Measurements from ENCODE around the gene TAS2R10. TPM values are rescaled to one million over a fixed set of nuclear protein-coding genes. Genes with fewer than 3 reads are reported as not detected.

The TAS2R10 gene
- total RNA-seq, 1 donor from 2014 or later: 1.7 TPM

- TF ChIP-seq, protein P1, sequence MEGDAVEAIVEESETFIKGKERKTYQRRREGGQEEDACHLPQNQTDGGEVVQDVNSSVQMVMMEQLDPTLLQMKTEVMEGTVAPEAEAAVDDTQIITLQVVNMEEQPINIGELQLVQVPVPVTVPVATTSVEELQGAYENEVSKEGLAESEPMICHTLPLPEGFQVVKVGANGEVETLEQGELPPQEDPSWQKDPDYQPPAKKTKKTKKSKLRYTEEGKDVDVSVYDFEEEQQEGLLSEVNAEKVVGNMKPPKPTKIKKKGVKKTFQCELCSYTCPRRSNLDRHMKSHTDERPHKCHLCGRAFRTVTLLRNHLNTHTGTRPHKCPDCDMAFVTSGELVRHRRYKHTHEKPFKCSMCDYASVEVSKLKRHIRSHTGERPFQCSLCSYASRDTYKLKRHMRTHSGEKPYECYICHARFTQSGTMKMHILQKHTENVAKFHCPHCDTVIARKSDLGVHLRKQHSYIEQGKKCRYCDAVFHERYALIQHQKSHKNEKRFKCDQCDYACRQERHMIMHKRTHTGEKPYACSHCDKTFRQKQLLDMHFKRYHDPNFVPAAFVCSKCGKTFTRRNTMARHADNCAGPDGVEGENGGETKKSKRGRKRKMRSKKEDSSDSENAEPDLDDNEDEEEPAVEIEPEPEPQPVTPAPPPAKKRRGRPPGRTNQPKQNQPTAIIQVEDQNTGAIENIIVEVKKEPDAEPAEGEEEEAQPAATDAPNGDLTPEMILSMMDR (conservative IDR thresholded peaks at IDR 0.05): no peak
- Mint-ChIP-seq H3K36me3 (no peaks in the 10 kb centered on the region), H3K27ac (no peak overlapping the region), H3K9me3 (no peaks in the 10 kb centered on the region), H3K4me3 (no peak overlapping the region), H3K27me3 (peaks cover 5% of the 10 kb centered on the region), H3K4me1 (ENCODE audit: unreplicated experiment) (no peaks in the 10 kb centered on the region)
- DNase-seq (ENCODE audit: extremely low spot score, unreplicated experiment): no peak
Observed at GRCh38 chr12:10779103-10779502, 47.1 kb downstream of the TAS2R10 start.

Other genes with a start within 250 kb of the TAS2R10 start
- gene MAGOHB, start 212.7 kb downstream of the TAS2R10 start, total RNA-seq (ENCODE audit: low replicate concordance): 39.6 and 57.6 TPM in 2 replicates
- 0.68 and 8.9 TPM in 2 replicates for gene STYK1, start 152.3 kb downstream of the TAS2R10 start, total RNA-seq (ENCODE audit: low replicate concordance)
- gene YBX3, start 103.0 kb downstream of the TAS2R10 start, total RNA-seq (ENCODE audit: low replicate concordance): 196 and 635 TPM in 2 replicates
- not detected in 2 replicates for gene TAS2R7, start 23.7 kb downstream of the TAS2R10 start, total RNA-seq (ENCODE audit: low replicate concordance)
- not detected in 2 replicates for gene TAS2R8, start 19.1 kb downstream of the TAS2R10 start, total RNA-seq (ENCODE audit: low replicate concordance)
- gene TAS2R9, start 16.2 kb downstream of the TAS2R10 start, total RNA-seq (ENCODE audit: low replicate concordance): not detected in 2 replicates
- gene PRR4, start 23.1 kb upstream of the TAS2R10 start, total RNA-seq (ENCODE audit: low replicate concordance): 2.5 and 3.8 TPM in 2 replicates
- 15.7 and 16.8 TPM in 2 replicates for gene PRH1, start 57.9 kb upstream of the TAS2R10 start, total RNA-seq (ENCODE audit: low replicate concordance)
- 0.79 and 1.3 TPM in 2 replicates for gene TAS2R13, start 83.2 kb upstream of the TAS2R10 start, total RNA-seq (ENCODE audit: low replicate concordance)
- not detected in 2 replicates for gene PRH2, start 102.9 kb upstream of the TAS2R10 start, total RNA-seq (ENCODE audit: low replicate concordance)
- 2.7 and 2.8 TPM in 2 replicates for gene TAS2R14, start 112.9 kb upstream of the TAS2R10 start, total RNA-seq (ENCODE audit: low replicate concordance)
- 0.86 and 1.8 TPM in 2 replicates for gene TAS2R50, start 160.6 kb upstream of the TAS2R10 start, total RNA-seq (ENCODE audit: low replicate concordance)
- 1.1 and 2.1 TPM in 2 replicates for gene TAS2R20, start 171.9 kb upstream of the TAS2R10 start, total RNA-seq (ENCODE audit: low replicate concordance)
- 3.1 and 3.5 TPM in 2 replicates for gene TAS2R19, start 196.3 kb upstream of the TAS2R10 start, total RNA-seq (ENCODE audit: low replicate concordance)
- 2.1 and 4.3 TPM in 2 replicates for gene TAS2R31, start 205.0 kb upstream of the TAS2R10 start, total RNA-seq (ENCODE audit: low replicate concordance)
- gene TAS2R46, start 235.9 kb upstream of the TAS2R10 start, total RNA-seq (ENCODE audit: low replicate concordance): 0.85 and 1.0 TPM in 2 replicates

Data from type B pancreatic cell (in vitro differentiated cells).